CD4-positive, CD25-positive, alpha-beta regulatory T cell (primary cell): ENCODE results near the gene EFEMP2. TPM values are rescaled to one million over a fixed set of nuclear protein-coding genes. Genes with fewer than 3 reads are reported as not detected.

Experiments
- ATAC-seq, 2 donors: fragments of 150-1000 bp; cut with Tn5 transposase; one replicate each; pipeline ENCODE4 v1.10.0; 2021; ENCODE audit warnings: low read depth in 2 of 2, moderate number of reproducible peaks in 2 of 2, moderate library complexity in 1 of 2
- DNase-seq, 3 donors: peaks; one replicate each; pipeline versions ENCODE4 v3.0.0 to v3.0.0-alpha.2; 2012 to 2022; ENCODE audit warnings: mixed read lengths in 1 of 3
- H3K27ac ChIP-seq: one replicate; pipeline ENCODE4 v1.7.0; 2013; ENCODE audit warnings: mild to moderate bottlenecking, low read length; ENCODE audit not compliant: insufficient read depth, poor library complexity, severe bottlenecking
- H3K27me3 ChIP-seq: one replicate; pipeline ENCODE4 v1.7.0; 2013; ENCODE audit warnings: low read length; ENCODE audit not compliant: control insufficient read depth, insufficient read depth
- H3K36me3 ChIP-seq: one replicate; pipeline ENCODE4 v1.7.0; 2013; ENCODE audit warnings: mild to moderate bottlenecking, low read length, moderate library complexity; ENCODE audit not compliant: control insufficient read depth, insufficient read depth
- H3K4me1 ChIP-seq: 2 replicates; pipeline ENCODE4 v1.7.0; 2013; ENCODE audit warnings: mild to moderate bottlenecking, low read length; ENCODE audit not compliant: insufficient read depth, control insufficient read depth, poor library complexity, severe bottlenecking
- H3K4me3 ChIP-seq: one replicate; pipeline ENCODE4 v1.7.0; 2013; ENCODE audit warnings: low read depth, mild to moderate bottlenecking, low read length, moderate library complexity
- H3K9me3 ChIP-seq, 2 experiments: 1 replicate in 1 of 2; 2 replicates in 1 of 2; pipeline ENCODE4 v1.7.0; 2013; ENCODE audit warnings: low read length in 2 of 2, mild to moderate bottlenecking in 1 of 2, moderate library complexity in 1 of 2; ENCODE audit not compliant: control insufficient read depth in 2 of 2
- H3K27ac Mint-ChIP-seq, 3 donors: one replicate each; pipeline ENCODE4 v1.8.0; 2020 to 2022; ENCODE audit warnings: mild to moderate bottlenecking in 3 of 3, mixed read lengths in 3 of 3, moderate library complexity in 2 of 3
- H3K27me3 Mint-ChIP-seq: one replicate; pipeline ENCODE4 v1.8.0; 2022; ENCODE audit warnings: mild to moderate bottlenecking, mixed read lengths
- H3K36me3 Mint-ChIP-seq: one replicate; pipeline ENCODE4 v1.8.0; 2020; ENCODE audit warnings: mixed read lengths
- H3K4me1 Mint-ChIP-seq, 4 donors: one replicate each; pipeline ENCODE4 v1.8.0; 2020 to 2022; ENCODE audit warnings: mixed read lengths in 4 of 4, mild to moderate bottlenecking in 1 of 4
- H3K4me3 Mint-ChIP-seq, 4 donors: one replicate each; pipeline ENCODE4 v1.8.0; 2020 to 2022; ENCODE audit warnings: mild to moderate bottlenecking in 4 of 4, mixed read lengths in 4 of 4, moderate library complexity in 3 of 4
- H3K9me3 Mint-ChIP-seq, 7 donors: one replicate each; pipeline ENCODE4 v1.8.0; 2020 to 2022; ENCODE audit warnings: mixed read lengths in 7 of 7, mild to moderate bottlenecking in 3 of 7, moderate library complexity in 2 of 7
- polyA plus RNA-seq, 4 donors: library from polyadenylated mRNA; unstranded; fragments of 300-500 nt; fragmentation: Illumina TruSeq; gene quantifications; one replicate each; pipeline ENCODE4 v1.2.3, GENCODE V29; 2021
- total RNA-seq: library from RNA; stranded (reverse); gene quantifications from one replicate; pipeline ENCODE4 v1.2.3, GENCODE V29; 2022

The EFEMP2 gene
- total and polyA plus RNA-seq, 5 donors from 2014 or later, result 0.21 to 5.8 (median 0.32) TPM

DNA sequence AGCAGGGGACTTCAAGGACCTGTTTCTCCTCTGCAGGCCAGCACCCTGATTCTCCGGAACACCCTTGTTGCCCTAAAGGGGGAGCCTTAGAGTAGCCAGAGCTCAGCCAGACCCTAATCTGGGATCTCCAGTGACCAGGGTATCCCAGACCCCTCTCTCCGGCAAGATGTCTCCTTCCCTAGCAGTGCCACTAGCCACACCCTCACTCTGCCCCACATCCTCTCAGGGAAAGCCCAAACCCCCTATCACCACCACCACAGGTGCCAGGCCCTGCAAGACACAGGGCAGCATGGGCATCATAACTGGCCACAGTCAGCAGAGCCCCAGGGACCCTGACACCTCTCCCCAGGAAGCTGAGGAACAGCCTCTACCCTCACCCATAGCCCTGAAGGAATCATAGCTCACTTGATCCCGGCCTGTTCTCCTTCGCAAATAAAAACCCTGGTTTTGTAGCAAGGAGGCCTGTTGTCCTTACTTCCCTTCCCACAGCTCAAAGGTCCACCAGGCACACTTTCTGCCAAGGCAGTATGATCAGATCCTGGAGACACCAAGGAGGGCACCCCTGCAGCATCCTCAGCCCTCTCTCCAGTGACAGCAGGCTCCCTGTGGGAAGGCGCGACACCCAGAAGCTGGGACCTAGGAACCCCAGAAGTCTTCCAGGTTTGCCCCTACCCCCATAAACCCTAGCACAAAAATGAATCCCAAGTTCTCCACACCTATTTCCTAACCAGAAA lies 19.2 kb downstream of the EFEMP2 start:
- Histone ChIP-seq H3K4me3 (no peak overlapping the region), H3K9me3 (peaks cover 6 to 9% of the 10 kb centered on the region in 2 experiments), H3K27ac (no peak overlapping the region), H3K4me1 (peaks cover 36% of the 10 kb centered on the region), H3K36me3 (peaks cover 53% of the 10 kb centered on the region), H3K27me3 (no peaks in the 10 kb centered on the region)
- Mint-ChIP-seq H3K27me3 (peaks cover 7% of the 10 kb centered on the region), H3K9me3 (peaks cover 0 to 2% (median 0%) of the 10 kb centered on the region in 7 donors), H3K4me1 (peaks cover 3 to 46% (median 26%) of the 10 kb centered on the region in 4 donors), H3K36me3 (peaks cover 40% of the 10 kb centered on the region), H3K27ac (peak overlapping the region in 2 of 3 donors; percentile 47 to 79), H3K4me3 (peak overlapping the region in 1 of 4 donors; percentile 89)
- DNase-seq (no peak), ATAC-seq (no peak)

DNA sequence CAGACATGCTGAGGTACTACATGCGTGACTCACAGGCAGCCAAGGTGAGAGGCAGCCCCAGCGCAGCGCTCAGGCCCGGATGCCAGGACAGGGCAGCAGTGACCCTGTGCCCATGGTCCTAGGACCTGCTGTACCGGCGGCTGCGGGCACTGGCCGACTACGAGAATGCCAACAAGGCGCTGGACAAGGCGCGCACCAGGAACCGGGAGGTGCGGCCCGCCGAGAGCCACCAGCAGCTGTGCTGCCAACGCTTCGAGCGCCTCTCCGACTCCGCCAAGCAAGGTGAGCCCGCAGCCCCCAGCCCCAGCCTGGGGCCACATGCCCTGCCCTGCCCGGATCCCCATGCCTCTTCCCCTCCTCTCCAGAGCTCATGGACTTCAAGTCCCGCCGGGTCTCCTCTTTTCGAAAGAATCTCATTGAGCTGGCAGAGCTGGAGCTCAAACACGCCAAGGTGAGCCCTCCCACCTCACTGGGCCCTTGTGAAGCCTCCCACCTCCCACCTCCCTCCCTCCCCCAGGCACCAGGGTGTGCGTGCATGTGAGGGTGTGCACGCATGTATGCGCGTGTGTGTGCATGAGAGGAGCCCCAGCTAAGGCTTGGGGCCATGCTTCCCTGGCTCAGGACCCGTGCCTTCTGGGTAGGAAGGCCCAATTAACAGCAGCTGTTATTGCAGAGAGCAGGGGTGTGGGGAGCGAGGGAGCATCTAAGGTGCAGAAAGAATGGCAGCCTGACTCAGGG lies 19.9 kb downstream of the EFEMP2 start:
- no peak for ATAC-seq
- Histone ChIP-seq H3K36me3 (peaks cover 53% of the 10 kb centered on the region), H3K27ac (no peak overlapping the region), H3K4me1 (peaks cover 34% of the 10 kb centered on the region), H3K27me3 (no peaks in the 10 kb centered on the region), H3K4me3 (no peak overlapping the region), H3K9me3 (peaks cover 6 to 9% of the 10 kb centered on the region in 2 experiments)
- Mint-ChIP-seq H3K9me3 (peaks cover 0 to 2% (median 0%) of the 10 kb centered on the region in 7 donors), H3K27me3 (no peaks in the 10 kb centered on the region), H3K36me3 (peaks cover 40% of the 10 kb centered on the region), H3K27ac (no peak overlapping the region), H3K4me1 (peaks cover 0 to 44% (median 23%) of the 10 kb centered on the region in 4 donors), H3K4me3 (peak overlapping the region in 1 of 4 donors; percentile 56)
- no peak for DNase-seq

DNA sequence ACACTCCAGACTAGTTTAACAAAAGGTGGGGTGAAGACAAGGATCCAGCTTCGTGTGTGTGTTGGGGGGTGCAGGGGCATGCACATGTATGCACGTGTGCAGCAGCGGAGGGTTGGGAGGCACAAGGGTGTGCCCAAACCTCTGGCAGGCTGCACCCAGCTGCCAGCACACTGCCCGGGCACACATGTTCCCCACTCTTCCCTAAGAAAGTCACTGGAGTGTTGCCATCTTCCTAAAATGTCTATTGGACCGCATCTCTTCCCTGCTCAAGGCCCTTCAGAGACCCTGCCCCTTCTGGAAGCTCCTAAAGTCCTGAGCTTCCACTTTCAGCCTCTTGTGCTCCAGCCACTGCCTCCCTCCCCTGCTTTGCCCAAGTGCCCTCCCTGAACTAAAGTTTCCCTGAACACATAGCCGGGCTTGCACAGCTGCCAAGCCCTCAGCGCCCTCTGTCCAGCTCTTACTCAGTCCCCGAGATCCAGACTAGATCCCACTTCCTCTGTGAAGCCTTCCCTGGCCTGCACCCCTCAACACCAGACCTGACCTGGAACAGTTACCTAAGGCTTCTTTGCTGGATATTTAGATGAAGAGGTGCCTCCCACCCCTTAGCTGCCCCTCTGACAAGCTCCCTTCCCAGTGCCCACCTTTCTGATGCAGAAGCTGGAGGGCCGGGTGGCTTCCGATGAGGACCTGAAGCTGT lies 20.6 kb downstream of the EFEMP2 start:
- Mint-ChIP-seq H3K4me3 (peak overlapping the region in 2 of 4 donors; percentile 26 to 56), H3K9me3 (peaks cover 0 to 2% (median 0%) of the 10 kb centered on the region in 7 donors), H3K27me3 (no peaks in the 10 kb centered on the region), H3K36me3 (peaks cover 40% of the 10 kb centered on the region), H3K4me1 (peaks cover 0 to 43% (median 22%) of the 10 kb centered on the region in 4 donors), H3K27ac (peak overlapping the region in 2 of 3 donors; percentile 12 to 51)
- ATAC-seq (no peak), DNase-seq (no peak)
- Histone ChIP-seq H3K27ac (no peak overlapping the region), H3K27me3 (no peaks in the 10 kb centered on the region), H3K4me1 (peaks cover 34% of the 10 kb centered on the region), H3K4me3 (no peak overlapping the region), H3K9me3 (peaks cover 6 to 9% of the 10 kb centered on the region in 2 experiments), H3K36me3 (peaks cover 53% of the 10 kb centered on the region)

DNA sequence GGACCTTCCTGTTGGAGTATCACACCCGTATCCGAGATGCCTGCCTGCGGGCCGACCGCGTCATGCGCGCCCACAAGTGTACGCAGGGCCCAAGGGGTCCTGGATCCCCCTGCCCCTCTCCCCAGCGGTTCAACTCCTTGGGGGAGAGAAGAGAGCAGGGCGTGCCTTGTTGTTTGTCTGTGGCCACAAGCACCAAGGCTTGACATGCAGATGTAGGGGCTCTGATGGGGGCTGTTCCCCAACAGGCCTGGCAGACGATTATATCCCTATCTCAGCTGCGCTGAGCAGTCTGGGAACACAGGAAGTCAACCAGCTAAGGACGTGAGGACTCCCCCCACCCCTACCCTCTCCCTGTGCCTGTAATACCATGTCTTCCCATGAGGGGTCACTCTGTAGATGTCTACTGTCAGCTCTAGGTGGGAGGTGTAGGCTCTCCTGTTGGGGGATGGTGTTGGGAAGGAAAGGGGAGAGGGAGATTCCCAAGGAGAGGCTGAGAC lies 21.5 kb downstream of the EFEMP2 start:
- no peak overlapping the region for H3K27ac Mint-ChIP-seq

DNA sequence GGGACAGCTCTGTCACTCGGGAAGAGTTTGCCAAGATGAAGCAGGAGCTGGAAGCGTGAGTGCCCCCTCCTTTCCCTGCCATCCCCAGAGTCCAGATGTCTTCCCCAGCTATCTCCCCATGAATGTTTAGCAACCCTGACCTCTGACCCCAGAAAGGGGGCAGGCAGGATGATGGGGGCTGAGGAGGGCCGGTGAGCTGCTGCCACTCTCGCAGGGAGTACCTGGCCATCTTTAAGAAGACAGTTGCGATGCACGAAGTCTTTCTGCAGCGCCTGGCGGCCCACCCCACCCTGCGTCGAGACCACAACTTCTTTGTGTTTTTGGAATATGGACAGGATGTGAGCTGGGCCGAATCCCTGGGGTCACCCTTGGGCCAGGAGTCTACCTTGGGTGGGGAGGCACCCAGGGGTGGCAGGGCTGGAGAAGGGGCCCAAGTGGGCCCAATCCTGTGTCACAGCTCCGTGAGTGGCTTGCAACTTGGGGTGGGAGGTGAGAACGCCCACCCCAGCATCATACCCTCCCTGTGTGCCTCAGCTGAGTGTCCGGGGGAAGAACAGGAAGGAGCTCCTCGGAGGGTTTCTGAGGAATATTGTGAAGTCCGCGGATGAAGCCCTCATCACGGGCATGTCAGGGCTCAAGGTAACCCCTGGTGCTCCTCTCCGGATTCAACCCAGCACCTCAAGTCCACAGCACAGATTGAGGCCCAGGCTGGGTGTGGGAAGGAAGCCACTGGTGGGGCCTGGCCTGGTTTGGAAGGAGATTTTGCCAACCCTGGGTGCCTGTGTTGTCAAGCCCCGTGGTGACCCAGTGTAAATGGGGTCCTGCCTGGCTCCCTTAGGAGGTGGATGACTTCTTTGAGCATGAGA lies 22.1 kb downstream of the EFEMP2 start:
- H3K27me3 Mint-ChIP-seq, result no peaks in the 10 kb centered on the region

More for the DNA sequence above, 21.5 kb downstream of the EFEMP2 start:
- peaks cover 32% of the 10 kb centered on the region for H3K36me3 Mint-ChIP-seq
- H3K27me3 ChIP-seq, result no peaks in the 10 kb centered on the region
- H3K4me1 ChIP-seq, result peaks cover 25% of the 10 kb centered on the region
- no peak overlapping the region for H3K27ac ChIP-seq
- H3K36me3 ChIP-seq, result peaks cover 51% of the 10 kb centered on the region
- no peaks in the 10 kb centered on the region for H3K27me3 Mint-ChIP-seq
- H3K9me3 Mint-ChIP-seq, result peaks cover 0 to 2% (median 0%) of the 10 kb centered on the region in 7 donors
- H3K9me3 ChIP-seq, result peaks cover 6 to 9% of the 10 kb centered on the region in 2 experiments
- peaks cover 0 to 35% (median 14%) of the 10 kb centered on the region in 4 donors for H3K4me1 Mint-ChIP-seq
- ATAC-seq, result no peak
- no peak overlapping the region for H3K4me3 Mint-ChIP-seq
- peak in 1 of 3 donors; percentile 42 for DNase-seq
- H3K4me3 ChIP-seq, result no peak overlapping the region

DNA sequence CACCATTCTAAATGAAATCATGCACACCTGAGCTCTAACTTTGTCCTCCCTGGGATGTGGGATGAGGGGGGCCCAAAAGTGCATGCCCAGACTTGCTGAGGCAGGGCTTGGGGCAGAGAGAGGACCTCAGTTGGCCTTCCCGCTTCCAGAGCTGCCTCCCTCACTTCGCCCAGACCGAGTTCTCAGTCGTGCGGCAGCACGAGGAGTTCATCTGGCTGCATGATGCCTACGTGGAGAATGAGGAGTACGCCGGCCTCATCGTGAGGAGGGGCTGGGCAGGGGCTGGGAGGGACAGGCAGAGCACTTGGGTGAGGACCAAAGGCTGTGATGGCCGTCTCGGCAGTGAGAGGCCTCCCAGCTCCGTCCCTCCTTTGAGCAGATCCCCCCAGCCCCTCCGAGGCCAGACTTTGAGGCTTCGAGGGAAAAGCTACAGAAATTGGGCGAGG lies 22.8 kb downstream of the EFEMP2 start:
- Histone ChIP-seq H3K27ac (no peak overlapping the region), H3K4me1 (peaks cover 12% of the 10 kb centered on the region), H3K36me3 (peaks cover 38% of the 10 kb centered on the region), H3K4me3 (no peak overlapping the region), H3K9me3 (peaks cover 6 to 9% of the 10 kb centered on the region in 2 experiments), H3K27me3 (no peaks in the 10 kb centered on the region)
- H3K4me3 Mint-ChIP-seq, result no peak overlapping the region
- ATAC-seq (no peak), DNase-seq (no peak)
- H3K9me3 Mint-ChIP-seq, result peaks cover 0 to 2% (median 0%) of the 10 kb centered on the region in 7 donors
- H3K4me1 Mint-ChIP-seq, result peaks cover 0 to 24% (median 8%) of the 10 kb centered on the region in 4 donors
- no peaks in the 10 kb centered on the region for H3K27me3 Mint-ChIP-seq
- H3K27ac Mint-ChIP-seq, result no peak overlapping the region
- peaks cover 27% of the 10 kb centered on the region for H3K36me3 Mint-ChIP-seq

More for the DNA sequence above, 22.1 kb downstream of the EFEMP2 start:
- H3K27ac ChIP-seq, result no peak overlapping the region
- peaks cover 6 to 9% of the 10 kb centered on the region in 2 experiments for H3K9me3 ChIP-seq
- H3K27me3 ChIP-seq, result no peaks in the 10 kb centered on the region
- Mint-ChIP-seq H3K4me1 (peaks cover 0 to 28% (median 9%) of the 10 kb centered on the region in 4 donors), H3K4me3 (no peak overlapping the region), H3K27ac (no peak overlapping the region), H3K36me3 (peaks cover 29% of the 10 kb centered on the region), H3K9me3 (peaks cover 0 to 2% (median 0%) of the 10 kb centered on the region in 7 donors)
- DNase-seq (no peak), ATAC-seq (no peak)
- no peak overlapping the region for H3K4me3 ChIP-seq
- H3K36me3 ChIP-seq, result peaks cover 44% of the 10 kb centered on the region
- H3K4me1 ChIP-seq, result peaks cover 18% of the 10 kb centered on the region
